Lower lobe of right lung (tissue), 2 donors: ENCODE data around the gene IL6ST. TPM values are rescaled to one million over a fixed set of nuclear protein-coding genes. Genes with fewer than 3 reads are reported as not detected.
"Not testable (repeated sequence)": the region's sequence is repeated elsewhere in the genome, so short reads cannot be mapped to it uniquely, and the experiment has no call there.

ENCODE experiments used
- ATAC-seq, 2 donors: fragments of 200-7000 bp; cut with Tn5 transposase; one replicate each; pipeline ENCODE4 v1.9.1; 2020 to 2022; ENCODE audit warnings: mild to moderate bottlenecking in 2 of 2, moderate library complexity in 2 of 2
- DNase-seq: peaks from one replicate; pipeline ENCODE4 v3.0.0-alpha.2; 2020
- H3K27ac ChIP-seq: fragments of 200-600 bp; one replicate; pipeline ENCODE4 v1.8.0; 2022
- H3K27me3 ChIP-seq: fragments of 200-600 bp; one replicate; pipeline ENCODE4 v1.8.0; 2022; ENCODE audit warnings: low read depth
- H3K36me3 ChIP-seq: fragments of 200-600 bp; one replicate; pipeline ENCODE4 v1.8.0; 2022; ENCODE audit warnings: mild to moderate bottlenecking
- H3K4me1 ChIP-seq: fragments of 200-600 bp; one replicate; pipeline ENCODE4 v1.8.0; 2022
- H3K4me3 ChIP-seq: fragments of 200-600 bp; one replicate; pipeline ENCODE4 v1.8.0; 2022; ENCODE audit warnings: mild to moderate bottlenecking
- H3K9me3 ChIP-seq: fragments of 200-600 bp; one replicate; pipeline ENCODE4 v1.8.0; 2022
- intact Hi-C: fragments of 100-400 bp; cut with DNase I; formaldehyde crosslinking; loops from one replicate; pipeline ENCODE4 v1.11.0; 2022
- total RNA-seq: library from RNA; stranded (reverse); fragmentation: NEBNext Ultra II Directional; extraction: Animal tissue kit (Norgen Biotek cat#: 25700); gene quantifications from one replicate; pipeline ENCODE4 v1.2.1, GENCODE V29; 2021
- TF ChIP-seq, protein P1 (sequence below): fragments of 200-600 bp; IDR thresholded peaks from one replicate; pipeline ENCODE4 v1.8.0; 2022; ENCODE audit warnings: antibody characterized with exemption, mild to moderate bottlenecking
- donor health status: DM: no; HTN: yes; CAD: no; lungs with severe emphysema.

The IL6ST gene
- total RNA-seq, 1 donor from 2014 or later, result 353 TPM

DNA sequence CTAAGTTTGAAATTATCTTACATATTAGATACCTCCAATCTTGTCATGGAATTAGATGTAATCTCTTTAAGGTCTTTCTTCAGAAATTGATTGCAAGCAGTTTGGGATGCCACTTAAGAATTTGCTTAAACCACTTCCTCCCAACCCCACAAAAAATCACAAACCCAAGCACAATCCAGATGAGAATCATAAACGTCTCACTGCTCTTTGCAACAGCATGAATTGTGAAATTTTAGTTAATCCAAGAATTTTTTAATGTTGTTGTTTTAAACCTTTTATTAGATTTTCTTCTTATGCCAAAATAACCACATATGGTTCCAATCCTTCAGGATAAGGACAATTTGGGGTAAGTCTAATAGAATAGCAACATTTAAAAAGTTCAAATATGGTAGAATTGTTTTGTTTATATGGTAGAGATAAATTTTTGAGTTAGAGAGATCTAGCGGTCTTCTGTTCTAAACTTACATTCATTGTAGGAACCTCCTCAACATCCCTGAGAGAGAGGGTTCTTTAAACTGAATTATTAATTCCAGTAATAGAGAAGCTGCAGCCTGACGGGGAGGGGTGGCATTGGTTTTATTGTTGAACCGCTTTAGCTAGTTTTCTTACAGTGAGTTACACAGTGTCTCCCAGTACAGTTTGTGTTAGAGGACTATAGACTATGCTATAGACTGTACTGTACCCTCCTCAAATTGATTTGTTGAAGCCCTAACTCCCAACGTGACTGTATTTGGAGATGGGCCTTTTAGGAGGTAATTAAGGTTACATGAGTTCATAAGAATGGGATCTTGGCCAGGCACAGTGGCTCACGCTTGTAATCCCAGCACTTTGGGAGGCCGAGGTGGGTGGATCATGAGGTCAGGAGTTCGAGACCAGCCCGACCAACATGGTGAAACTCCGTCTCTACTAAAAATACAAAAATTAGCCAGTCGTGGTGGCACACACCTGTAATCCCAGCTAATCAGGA is 24.8 kb upstream of the IL6ST start:
- Histone ChIP-seq H3K36me3 (no peaks in the 10 kb centered on the region), H3K4me3 (no peak overlapping the region), H3K9me3 (no peaks in the 10 kb centered on the region), H3K27me3 (no peaks in the 10 kb centered on the region), H3K27ac (peak overlapping the region; percentile 14), H3K4me1 (peaks cover 8% of the 10 kb centered on the region)
- intact Hi-C loops, result no loop called here
- ATAC-seq (no peak), DNase-seq (no peak)
- TF ChIP-seq, protein P1, sequence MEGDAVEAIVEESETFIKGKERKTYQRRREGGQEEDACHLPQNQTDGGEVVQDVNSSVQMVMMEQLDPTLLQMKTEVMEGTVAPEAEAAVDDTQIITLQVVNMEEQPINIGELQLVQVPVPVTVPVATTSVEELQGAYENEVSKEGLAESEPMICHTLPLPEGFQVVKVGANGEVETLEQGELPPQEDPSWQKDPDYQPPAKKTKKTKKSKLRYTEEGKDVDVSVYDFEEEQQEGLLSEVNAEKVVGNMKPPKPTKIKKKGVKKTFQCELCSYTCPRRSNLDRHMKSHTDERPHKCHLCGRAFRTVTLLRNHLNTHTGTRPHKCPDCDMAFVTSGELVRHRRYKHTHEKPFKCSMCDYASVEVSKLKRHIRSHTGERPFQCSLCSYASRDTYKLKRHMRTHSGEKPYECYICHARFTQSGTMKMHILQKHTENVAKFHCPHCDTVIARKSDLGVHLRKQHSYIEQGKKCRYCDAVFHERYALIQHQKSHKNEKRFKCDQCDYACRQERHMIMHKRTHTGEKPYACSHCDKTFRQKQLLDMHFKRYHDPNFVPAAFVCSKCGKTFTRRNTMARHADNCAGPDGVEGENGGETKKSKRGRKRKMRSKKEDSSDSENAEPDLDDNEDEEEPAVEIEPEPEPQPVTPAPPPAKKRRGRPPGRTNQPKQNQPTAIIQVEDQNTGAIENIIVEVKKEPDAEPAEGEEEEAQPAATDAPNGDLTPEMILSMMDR, result no peak

DNA sequence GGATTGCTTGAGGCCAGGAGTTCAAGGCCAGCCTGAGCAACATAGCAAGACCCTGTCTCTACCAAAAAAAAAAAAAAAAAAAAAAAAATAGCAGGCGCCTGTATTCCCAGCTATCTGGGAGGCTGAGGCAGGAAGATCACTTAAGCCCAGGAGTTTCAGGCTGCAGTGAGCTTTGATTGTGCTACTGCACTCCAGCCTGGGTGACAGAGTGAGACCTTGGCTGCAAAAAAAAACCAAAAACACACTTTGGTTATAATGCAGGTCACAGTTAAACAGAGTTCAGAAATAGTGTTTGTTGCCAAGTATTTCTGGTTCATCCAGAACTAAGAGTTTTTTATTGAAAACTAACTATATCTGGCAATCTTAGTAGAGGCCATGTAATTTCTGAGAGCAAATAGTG is 24.1 kb upstream of the IL6ST start:
- no peaks in the 10 kb centered on the region for H3K36me3 ChIP-seq
- no peak overlapping the region for H3K4me3 ChIP-seq
- intact Hi-C loops, result no loop called here
- no peaks in the 10 kb centered on the region for H3K27me3 ChIP-seq
- no peak overlapping the region for H3K27ac ChIP-seq
- H3K4me1 ChIP-seq, result peaks cover 8% of the 10 kb centered on the region
- TF ChIP-seq, protein P1, result no peak
- ATAC-seq, result no peak
- no peaks in the 10 kb centered on the region for H3K9me3 ChIP-seq
- DNase-seq, result no peak

DNA sequence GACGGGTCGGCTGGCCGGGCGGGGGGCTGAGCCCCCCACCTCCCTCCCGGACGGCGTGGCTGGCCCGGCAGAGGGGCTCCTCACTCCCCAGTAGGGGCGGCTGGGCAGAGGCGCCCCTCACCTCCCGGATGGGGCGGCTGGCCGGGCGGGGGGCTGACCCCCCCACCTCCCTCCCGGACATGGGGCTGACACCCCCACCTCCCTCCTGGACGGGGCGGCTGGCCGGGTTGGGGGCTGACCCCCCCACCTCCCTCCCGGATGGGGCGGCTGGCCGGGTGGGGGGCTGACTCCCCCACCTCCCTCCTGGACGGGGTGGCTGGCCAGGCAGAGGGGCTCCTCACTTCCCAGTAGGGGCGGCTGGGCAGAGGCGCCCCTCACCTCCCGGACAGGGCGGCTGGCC is 19.9 kb upstream of the IL6ST start:
- ATAC-seq, intact Hi-C loops, H3K4me3 ChIP-seq, DNase-seq, H3K27me3 ChIP-seq, H3K9me3 ChIP-seq, H3K36me3 ChIP-seq, H3K27ac ChIP-seq: not testable (repeated sequence)
- H3K4me1 ChIP-seq, result peaks cover 22% of the 10 kb centered on the region

DNA sequence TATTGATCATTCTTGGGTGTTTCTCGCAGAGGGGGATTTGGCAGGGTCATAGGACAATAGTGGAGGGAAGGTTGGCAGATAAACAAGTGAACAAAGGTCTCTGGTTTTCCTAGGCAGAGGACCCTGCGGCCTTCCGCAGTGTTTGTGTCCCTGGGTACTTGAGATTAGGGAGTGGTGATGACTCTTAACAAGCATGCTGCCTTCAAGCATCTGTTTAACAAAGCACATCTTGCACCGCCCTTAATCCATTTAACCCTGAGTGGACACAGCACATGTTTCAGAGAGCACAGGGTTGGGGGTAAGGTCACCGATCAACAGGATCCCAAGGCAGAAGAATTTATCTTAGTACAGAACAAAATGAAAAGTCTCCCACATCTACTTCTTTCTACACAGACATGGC is 19.2 kb upstream of the IL6ST start:
- H3K9me3 ChIP-seq, DNase-seq, intact Hi-C loops, H3K27ac ChIP-seq, H3K27me3 ChIP-seq, H3K36me3 ChIP-seq, H3K4me3 ChIP-seq: not testable (repeated sequence)
- ATAC-seq, result peak; percentile 51 to 70
- peaks cover 15% of the 10 kb centered on the region for H3K4me1 ChIP-seq

DNA sequence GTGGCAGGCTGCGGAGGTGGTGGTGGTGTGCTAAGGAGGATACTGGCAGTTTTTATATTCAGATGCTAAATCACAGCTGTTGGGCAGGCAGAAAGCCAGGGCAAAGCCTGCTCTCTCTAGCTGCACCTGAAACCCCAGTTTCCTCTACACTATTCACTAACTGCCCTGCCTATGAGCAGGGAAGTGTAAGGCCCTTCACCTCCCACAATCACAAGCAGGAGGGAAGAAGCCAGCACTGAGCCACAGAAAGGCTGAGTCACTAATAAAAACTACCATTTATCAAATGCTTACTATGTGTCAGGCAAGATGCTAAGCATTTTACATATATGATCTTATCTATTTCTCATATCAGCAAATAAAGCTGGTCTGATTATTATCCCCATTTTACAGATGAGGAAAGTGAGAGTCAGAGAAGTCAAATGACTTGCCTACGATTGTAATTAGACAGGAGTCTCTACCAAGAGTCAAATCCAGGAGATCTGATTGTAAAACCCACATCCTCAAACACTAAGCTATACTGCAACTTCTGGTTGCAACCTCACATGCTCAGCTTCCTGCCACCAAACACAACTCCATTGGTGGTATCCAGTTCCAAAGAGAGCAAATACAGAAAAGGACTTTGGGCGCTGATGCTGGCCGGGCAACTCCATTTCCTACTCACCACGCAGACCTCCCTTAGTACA is 17.7 kb upstream of the IL6ST start:
- intact Hi-C loops, result no loop called here
- Histone ChIP-seq H3K36me3 (no peaks in the 10 kb centered on the region), H3K4me3 (no peak overlapping the region), H3K9me3 (no peaks in the 10 kb centered on the region), H3K27me3 (no peaks in the 10 kb centered on the region), H3K4me1 (peaks cover 15% of the 10 kb centered on the region), H3K27ac (peak overlapping the region; percentile 14)
- TF ChIP-seq, protein P1, result no peak
- peak; percentile 59 to 66 for ATAC-seq
- DNase-seq, result no peak

DNA sequence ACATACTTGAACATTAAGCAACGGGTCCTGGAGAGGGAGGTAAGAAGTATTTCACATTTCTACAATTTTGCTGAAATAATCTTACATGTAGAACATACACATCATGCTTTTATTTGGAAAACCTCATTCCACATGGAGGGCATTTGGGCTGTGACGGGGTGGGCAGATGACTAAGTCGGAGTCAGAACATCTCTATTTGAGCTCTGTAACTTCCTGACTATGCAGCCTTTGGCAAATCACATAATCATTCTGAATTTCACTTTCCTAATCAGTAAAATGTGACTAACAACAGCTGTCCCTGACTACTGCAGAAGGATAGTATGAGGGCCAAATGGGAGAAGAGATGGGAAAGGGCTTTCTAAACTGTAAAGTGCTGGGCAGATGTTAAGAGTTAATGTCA is 17.1 kb upstream of the IL6ST start:
- intact Hi-C loops, result no loop called here
- Histone ChIP-seq H3K4me3 (no peak overlapping the region), H3K36me3 (no peaks in the 10 kb centered on the region), H3K4me1 (peaks cover 15% of the 10 kb centered on the region), H3K27me3 (no peaks in the 10 kb centered on the region), H3K27ac (peak overlapping the region; percentile 14), H3K9me3 (no peaks in the 10 kb centered on the region)
- DNase-seq, result no peak
- ATAC-seq, result peak; percentile 7 to 45
- TF ChIP-seq, protein P1, result no peak
